ENCODE measurements around the gene SDCBP2.

The SDCBP2 gene

DNA sequence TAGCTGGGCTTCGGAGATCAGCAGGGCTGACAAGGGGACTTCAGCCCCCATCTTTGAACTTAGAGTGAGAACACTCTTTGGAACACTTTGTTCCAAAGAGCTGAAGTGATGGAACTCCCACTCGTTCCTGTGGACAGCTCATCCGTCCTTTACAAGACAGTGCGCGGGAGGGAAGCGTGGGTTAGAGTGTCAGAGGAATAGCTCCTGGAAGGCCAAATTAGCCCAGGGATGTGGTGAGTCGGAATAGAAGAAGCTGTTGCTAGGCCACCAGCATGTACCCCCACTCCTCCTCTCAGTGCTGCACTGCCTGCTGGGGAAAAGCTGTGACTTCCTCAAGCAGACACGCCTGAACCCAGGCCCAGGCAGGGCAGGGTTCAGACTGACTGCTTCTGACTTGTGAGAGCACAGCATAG lies 1.7 kb downstream of the SDCBP2 start:
- peak overlapping the region; percentile 35 to 98 for H3K27ac ChIP-seq
- no peaks in the 10 kb centered on the region for H3K9me3 ChIP-seq
- peaks cover 0 to 40% (median 22%) of the 10 kb centered on the region in 4 donors for H3K4me1 ChIP-seq
- H3K4me3 ChIP-seq: no peak overlapping the region
- peak in 1 of 2 donors; percentile 52 for DNase-seq
- H3K27me3 ChIP-seq: no peaks in the 10 kb centered on the region
- H3K36me3 ChIP-seq: peaks cover 0 to 1% (median 0%) of the 10 kb centered on the region in 3 donors
- intact Hi-C loops (cut with DNase I; ENCODE audit: low total_unique reads): no loop called here
- TF ChIP-seq, protein P1, sequence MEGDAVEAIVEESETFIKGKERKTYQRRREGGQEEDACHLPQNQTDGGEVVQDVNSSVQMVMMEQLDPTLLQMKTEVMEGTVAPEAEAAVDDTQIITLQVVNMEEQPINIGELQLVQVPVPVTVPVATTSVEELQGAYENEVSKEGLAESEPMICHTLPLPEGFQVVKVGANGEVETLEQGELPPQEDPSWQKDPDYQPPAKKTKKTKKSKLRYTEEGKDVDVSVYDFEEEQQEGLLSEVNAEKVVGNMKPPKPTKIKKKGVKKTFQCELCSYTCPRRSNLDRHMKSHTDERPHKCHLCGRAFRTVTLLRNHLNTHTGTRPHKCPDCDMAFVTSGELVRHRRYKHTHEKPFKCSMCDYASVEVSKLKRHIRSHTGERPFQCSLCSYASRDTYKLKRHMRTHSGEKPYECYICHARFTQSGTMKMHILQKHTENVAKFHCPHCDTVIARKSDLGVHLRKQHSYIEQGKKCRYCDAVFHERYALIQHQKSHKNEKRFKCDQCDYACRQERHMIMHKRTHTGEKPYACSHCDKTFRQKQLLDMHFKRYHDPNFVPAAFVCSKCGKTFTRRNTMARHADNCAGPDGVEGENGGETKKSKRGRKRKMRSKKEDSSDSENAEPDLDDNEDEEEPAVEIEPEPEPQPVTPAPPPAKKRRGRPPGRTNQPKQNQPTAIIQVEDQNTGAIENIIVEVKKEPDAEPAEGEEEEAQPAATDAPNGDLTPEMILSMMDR (IDR thresholded peaks at IDR 0.05): no peak

DNA sequence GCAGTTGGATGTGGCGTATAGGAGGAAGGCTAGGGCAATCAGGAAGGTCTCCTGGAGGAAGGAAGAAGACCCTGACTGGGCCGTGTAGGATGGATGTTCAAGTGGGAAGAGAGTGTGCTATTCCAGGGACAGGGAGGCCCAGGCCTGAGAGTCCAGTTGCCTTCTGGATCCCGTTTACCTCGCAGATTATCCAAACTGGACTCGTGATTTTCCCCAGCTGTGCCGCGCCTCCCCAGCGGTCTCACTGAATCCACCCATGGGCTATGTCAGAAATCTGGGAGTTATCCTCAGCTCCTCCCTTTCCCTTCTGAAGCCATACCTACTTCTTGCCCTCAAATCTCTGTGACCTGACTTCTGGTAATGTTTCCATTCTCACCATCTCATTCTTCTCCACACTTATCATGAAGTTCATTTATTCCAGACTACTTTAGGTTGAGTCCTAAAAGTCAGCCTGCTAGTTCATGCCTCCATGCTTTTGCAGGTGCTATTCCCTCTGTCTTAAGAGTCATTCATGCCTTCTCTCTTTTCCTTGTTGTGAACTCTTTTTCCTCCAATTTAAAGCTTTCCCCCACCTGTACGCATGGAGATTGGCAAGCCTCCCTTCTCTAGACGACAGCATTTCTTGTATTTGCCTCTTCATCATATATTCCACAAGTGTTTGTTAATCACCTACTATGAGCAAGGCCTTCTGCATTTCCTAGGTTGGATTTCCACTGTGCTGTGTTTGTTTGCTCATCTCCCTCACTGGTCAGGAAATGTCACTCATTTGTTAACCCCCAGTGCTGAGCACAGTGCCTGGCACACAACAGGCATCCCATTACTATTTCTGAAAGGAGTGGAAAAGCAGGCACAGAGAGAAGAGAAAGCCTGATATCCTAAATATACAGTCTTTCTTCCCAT lies 2.7 kb downstream of the SDCBP2 start:
- Histone ChIP-seq H3K27ac (peak overlapping the region; percentile 95 to 98), H3K36me3 (no peaks in the 10 kb centered on the region), H3K4me1 (peaks cover 0 to 40% (median 22%) of the 10 kb centered on the region in 4 donors), H3K4me3 (peak overlapping the region; percentile 72 to 92), H3K9me3 (no peaks in the 10 kb centered on the region), H3K27me3 (no peaks in the 10 kb centered on the region)
- TF ChIP-seq, protein P1 (IDR thresholded peaks at IDR 0.05): no peak
- intact Hi-C loops (cut with DNase I; ENCODE audit: low total_unique reads): no loop called here
- DNase-seq: peak; percentile 17 to 41

DNA sequence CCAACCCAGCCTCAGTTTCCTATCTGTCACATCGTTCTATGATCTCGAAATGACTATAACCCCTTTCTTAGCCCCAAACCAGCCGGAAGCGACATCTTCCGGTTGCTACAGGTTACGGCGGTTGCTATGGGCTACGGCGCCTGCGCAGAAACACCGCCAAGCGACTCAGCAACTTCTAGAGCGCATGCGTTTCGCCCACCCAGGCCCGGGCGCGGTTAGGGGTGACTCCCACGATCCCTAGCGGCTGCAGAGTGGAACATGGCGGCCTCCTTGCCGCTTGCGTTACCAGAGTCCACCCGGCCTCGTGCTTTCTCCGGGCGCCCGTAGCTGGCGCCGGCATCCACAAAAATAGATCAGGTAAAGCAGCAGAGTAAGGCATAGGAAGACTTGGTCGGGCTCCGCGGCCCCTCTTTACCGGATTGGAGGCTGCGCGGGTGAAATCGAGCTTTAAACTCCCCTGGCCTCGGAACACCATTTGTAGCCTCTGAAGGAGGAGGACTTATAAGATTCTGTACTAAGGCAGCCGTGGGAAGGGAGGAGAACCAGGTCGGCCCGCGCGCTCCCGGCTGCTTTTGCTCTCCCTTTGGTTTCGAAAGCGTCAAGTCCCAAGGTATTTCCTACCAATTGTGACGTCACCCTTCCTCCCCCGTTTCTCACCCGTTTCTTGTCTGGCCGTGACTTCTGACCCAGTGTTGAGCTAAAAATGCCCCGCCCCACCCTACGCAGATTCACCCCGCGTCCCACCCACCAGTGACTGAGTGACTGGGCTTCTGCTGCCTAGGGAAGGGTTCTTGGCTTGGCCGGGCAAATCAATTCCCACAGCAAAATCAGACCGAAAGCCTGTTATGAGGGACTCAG lies 3.5 kb downstream of the SDCBP2 start:
- Histone ChIP-seq H3K27ac (peak overlapping the region; percentile 95 to 98), H3K27me3 (no peaks in the 10 kb centered on the region), H3K9me3 (no peaks in the 10 kb centered on the region), H3K4me1 (peaks cover 0 to 36% (median 22%) of the 10 kb centered on the region in 4 donors), H3K36me3 (no peaks in the 10 kb centered on the region), H3K4me3 (peak overlapping the region; percentile 72 to 92)
- TF ChIP-seq, protein P1 (IDR thresholded peaks at IDR 0.05): peak; percentile 37 to 51
- peak; percentile 96 to 98 for DNase-seq
- intact Hi-C loops (cut with DNase I; ENCODE audit: low total_unique reads): no loop called here

DNA sequence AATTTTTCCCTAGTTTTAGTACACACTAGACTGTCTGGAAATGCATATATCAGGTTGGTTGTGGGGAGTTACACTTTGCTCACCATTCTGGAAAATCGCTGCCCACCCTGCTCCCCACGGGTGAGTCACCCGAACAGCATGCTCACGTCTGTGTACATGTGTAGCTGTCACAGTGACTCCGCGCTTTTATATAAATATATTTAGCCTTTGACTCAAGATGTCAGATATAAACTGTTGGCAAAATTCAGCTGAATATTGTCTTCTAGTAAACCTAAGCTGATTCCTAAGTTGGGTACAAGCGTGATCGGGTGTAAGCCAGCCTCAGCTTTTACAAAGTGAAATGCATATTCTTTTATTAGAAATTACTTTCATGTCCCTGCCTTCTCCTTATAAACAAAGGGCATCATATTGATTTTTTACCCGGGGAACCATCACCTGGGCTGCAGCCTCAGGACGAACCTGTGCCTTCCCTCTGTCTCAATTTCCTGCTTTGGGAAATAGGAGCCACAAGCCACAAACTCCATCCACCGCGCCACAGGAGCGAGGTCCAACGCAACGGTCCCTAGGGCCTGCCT lies 4.3 kb downstream of the SDCBP2 start:
- Histone ChIP-seq H3K27ac (peak overlapping the region; percentile 95 to 98), H3K36me3 (no peaks in the 10 kb centered on the region), H3K9me3 (no peaks in the 10 kb centered on the region), H3K27me3 (no peaks in the 10 kb centered on the region), H3K4me1 (peaks cover 0 to 33% (median 22%) of the 10 kb centered on the region in 4 donors), H3K4me3 (peak overlapping the region; percentile 72 to 92)
- TF ChIP-seq, protein P1 (IDR thresholded peaks at IDR 0.05): no peak
- DNase-seq: peak in 1 of 2 donors; percentile 62
- intact Hi-C loops (cut with DNase I; ENCODE audit: low total_unique reads): loop anchor here (5.0 kb wide), 1 partner anchor 68 kb away; the partner anchor contains the start of gene FKBP1A

All from tibial artery (tissue), 4 donors.